ENCODE data around the gene RPL10A.

GRCh38 chr6:35448191-35448590 is 20.0 kb upstream of the RPL10A start:
- no peak for TF ChIP-seq CTCF (IDR thresholded peaks at IDR 0.05)
- TF ChIP-seq POLR2A (IDR thresholded peaks at IDR 0.05) = no peak
